Right ventricle myocardium inferior (tissue), 1 donor: Measurements from ENCODE around the gene PCNX3. TPM values are rescaled to one million over a fixed set of nuclear protein-coding genes. Genes with fewer than 3 reads are reported as not detected.
"Not testable (repeated sequence)": the region's sequence is repeated elsewhere in the genome, so short reads cannot be mapped to it uniquely, and the experiment has no call there.

Experiments
- ATAC-seq: fragments of 200-7000 bp; cut with Tn5 transposase; one replicate; pipeline ENCODE4 v1.9.1; 2020; ENCODE audit warnings: mild to moderate bottlenecking, moderate library complexity
- DNase-seq: peaks from one replicate; pipeline ENCODE4 v3.0.0; 2021; ENCODE audit errors: missing footprints
- intact Hi-C: fragments of 100-400 bp; cut with DNase I; formaldehyde crosslinking; loops from one replicate; pipeline ENCODE4 v1.11.0; 2022
- microRNA-seq: library from miRNA; unstranded; fragments of <30 nt; microRNA quantifications from one replicate; pipeline ENCODE4 v1.2.0, GENCODE V29; 2020
- total RNA-seq: library from RNA; stranded (reverse); fragmentation: NEBNext Ultra II Directional; extraction: Animal tissue kit (Norgen Biotek cat#: 25700); gene quantifications from one replicate; pipeline ENCODE4 v1.2.1, GENCODE V29; 2021
- donor health status: DM: no; HTN: yes; CAD: no; lungs with severe emphysema.

The PCNX3 gene
- total RNA-seq, 1 donor from 2014 or later: 12.4 TPM

- no peak for DNase-seq
- intact Hi-C loops: no loop called here
- no peak for ATAC-seq
Observed at GRCh38 chr11:65658174-65659021, 42.8 kb downstream of the PCNX3 start.

- intact Hi-C loops: loop anchor here (5.0 kb wide), 1 partner anchor 52 kb away; the partner anchor contains the start of gene KAT5
- no peak for ATAC-seq
- no peak for DNase-seq
Observed at GRCh38 chr11:65660038-65660437, 44.5 kb downstream of the PCNX3 start.

- not testable (repeated sequence) for DNase-seq, ATAC-seq
- intact Hi-C loops: loop anchor here (5.0 kb wide), 1 partner anchor 51 kb away; the partner anchor contains the start of gene KAT5
Observed at GRCh38 chr11:65660908-65661307, 45.3 kb downstream of the PCNX3 start.

GRCh38 chr11:65661599-65662246 is 46.1 kb downstream of the PCNX3 start:
- intact Hi-C loops: loop anchor here (2.0 to 5.0 kb wide), 2 partner anchors 47 to 51 kb away; partner anchors contain the start of genes KAT5, MAP3K11 and PCNX3
- ATAC-seq (no peak), DNase-seq (no peak)

- no peak for DNase-seq
- intact Hi-C loops: loop anchor here (2.0 to 5.0 kb wide), 2 partner anchors 48 to 50 kb away; partner anchors contain the start of genes KAT5, MAP3K11 and PCNX3
- no peak for ATAC-seq
Observed at GRCh38 chr11:65662247-65662798, 46.7 kb downstream of the PCNX3 start.

- DNase-seq: peak; percentile 96
- intact Hi-C loops: loop anchor here (1.0 to 5.0 kb wide), 3 partner anchors 25 to 49 kb away; partner anchors contain the start of genes KAT5, MAP3K11, PCNX3 and SIPA1
- peak; percentile 92 for ATAC-seq
Observed at GRCh38 chr11:65662799-65663638, 47.4 kb downstream of the PCNX3 start, which contains the start of gene RELA. RELA (minus strand) TSS chr11:65662916; CDS start chr11:65662832, 84 bp downstream.

- ATAC-seq: peak; percentile 68
- intact Hi-C loops: loop anchor here (1.0 to 5.0 kb wide), 3 partner anchors 25 to 49 kb away; partner anchors contain the start of genes KAT5, MAP3K11, PCNX3 and SIPA1
- DNase-seq: no peak
Observed at GRCh38 chr11:65663639-65664200, 48.1 kb downstream of the PCNX3 start.

GRCh38 chr11:65672180-65672860 is 56.7 kb downstream of the PCNX3 start:
- ATAC-seq: no peak
- intact Hi-C loops: no loop called here
- no peak for DNase-seq

GRCh38 chr11:65672982-65673381 is 57.4 kb downstream of the PCNX3 start:
- intact Hi-C loops: no loop called here
- ATAC-seq (no peak), DNase-seq (no peak)

GRCh38 chr11:65680192-65680743 is 64.7 kb downstream of the PCNX3 start:
- DNase-seq (no peak), ATAC-seq (no peak)
- intact Hi-C loops: no loop called here

- ATAC-seq, intact Hi-C loops, DNase-seq: not testable (repeated sequence)
Observed at GRCh38 chr11:65683480-65683879, 67.9 kb downstream of the PCNX3 start.

- DNase-seq (no peak), ATAC-seq (peak; percentile 60)
- intact Hi-C loops: no loop called here
Observed at GRCh38 chr11:65685981-65686380, 70.4 kb downstream of the PCNX3 start.

Small RNA genes within 50 kb of the gene (microRNA-seq; reads per million reads assigned to microRNA genes)
- gene MIR4489: not detected
- not detected for gene MIR4690

Other genes with a start within 250 kb of the PCNX3 start
- 5.6 TPM for gene SLC25A45, start 233.1 kb upstream of the PCNX3 start, total RNA-seq
- 8.2 TPM for gene FRMD8, start 229.1 kb upstream of the PCNX3 start, total RNA-seq
- gene NEAT1, start 193.0 kb upstream of the PCNX3 start, total RNA-seq: 457 TPM
- gene MALAT1, start 116.7 kb upstream of the PCNX3 start, total RNA-seq: 5,781 TPM
- 55.6 TPM for gene SCYL1, start 90.7 kb upstream of the PCNX3 start, total RNA-seq
- gene LTBP3, start 57.4 kb upstream of the PCNX3 start, total RNA-seq: 72.3 TPM
- 23.3 TPM for gene ZNRD2, start 45.3 kb upstream of the PCNX3 start, total RNA-seq
- 45.1 TPM for gene FAM89B, start 43.2 kb upstream of the PCNX3 start, total RNA-seq
- gene EHBP1L1, start 39.7 kb upstream of the PCNX3 start, total RNA-seq: 61.0 TPM
- gene KCNK7, start 20.0 kb upstream of the PCNX3 start, total RNA-seq: 0.43 TPM
- gene MAP3K11, start 1.6 kb upstream of the PCNX3 start, total RNA-seq: 40.0 TPM
- gene SIPA1, start 22.3 kb downstream of the PCNX3 start, total RNA-seq: 28.2 TPM
- gene RELA, start 47.1 kb downstream of the PCNX3 start, total RNA-seq: 36.7 TPM
- 44.6 TPM for gene KAT5, start 96.5 kb downstream of the PCNX3 start, total RNA-seq
- gene RNASEH2C, start 105.0 kb downstream of the PCNX3 start, total RNA-seq: 52.3 TPM
- 6.1 TPM for gene AP5B1, start 165.2 kb downstream of the PCNX3 start, total RNA-seq
- not detected for gene OVOL1, start 171.3 kb downstream of the PCNX3 start, total RNA-seq
- gene SNX32, start 218.2 kb downstream of the PCNX3 start, total RNA-seq: not detected
- gene CFL1, start 242.4 kb downstream of the PCNX3 start, total RNA-seq: 386 TPM
- gene MUS81, start 244.7 kb downstream of the PCNX3 start, total RNA-seq: 35.5 TPM